HepG2 (cell line): ENCODE measurements around the gene NGEF. TPM values are rescaled to one million over a fixed set of nuclear protein-coding genes. Genes with fewer than 3 reads are reported as not detected.

Source experiments
- AGO2 ChIP-seq: fragments of 200-400 bp; formaldehyde crosslinking; optimal IDR thresholded peaks from 2 replicates; pipeline ENCODE3; 2017; ENCODE audit warnings: mild to moderate bottlenecking, low read depth, low read length, moderate library complexity
- DMAP1 ChIP-seq: IDR thresholded peaks from 2 replicates; pipeline ENCODE4 v1.6.1; 2016
- ELF4 ChIP-seq: sonication (generic); formaldehyde crosslinking; IDR thresholded peaks from 2 replicates; pipeline ENCODE4 v1.5.0; 2020; ENCODE audit warnings: missing genetic modification reagents, mild to moderate bottlenecking, moderate library complexity, borderline replicate concordance
- GTF2F1 ChIP-seq: fragments of 150-350 bp; IDR thresholded peaks from 2 replicates; pipeline ENCODE4 v1.6.1; 2014; ENCODE audit warnings: low read length
- HHEX ChIP-seq: IDR thresholded peaks from 2 replicates; pipeline ENCODE4 v1.6.1; 2016; ENCODE audit warnings: control low read depth
- HOXA5 ChIP-seq: sonication (generic); formaldehyde crosslinking; IDR thresholded peaks from 2 replicates; pipeline ENCODE4 v1.4.0; 2020; ENCODE audit warnings: missing genetic modification reagents
- KDM1A ChIP-seq: IDR thresholded peaks from 2 replicates; pipeline ENCODE4 v1.6.1; 2016; ENCODE audit warnings: missing compliant biosample characterization
- NR2C2 ChIP-seq: sonication (generic); formaldehyde crosslinking; IDR thresholded peaks from 2 replicates; pipeline ENCODE4 v1.4.0; 2020; ENCODE audit warnings: missing genetic modification reagents, mild to moderate bottlenecking, moderate library complexity, borderline replicate concordance
- POLR2AphosphoS5 ChIP-seq: IDR thresholded peaks from 2 replicates; pipeline ENCODE4 v1.6.1; 2012; ENCODE audit warnings: low read depth, low read length
- PPARG ChIP-seq: conservative IDR thresholded peaks from 2 replicates; pipeline ENCODE4 v1.6.1; 2016; ENCODE audit warnings: missing biosample characterization, missing genetic modification reagents
- RARG ChIP-seq: sonication (generic); formaldehyde crosslinking; IDR thresholded peaks from 2 replicates; pipeline ENCODE4 v1.4.0; 2020; ENCODE audit warnings: low read depth, mild to moderate bottlenecking, missing genetic modification reagents
- RBM39 ChIP-seq: fragments of 200-400 bp; formaldehyde crosslinking; IDR thresholded peaks from one replicate; pipeline ENCODE4 v1.6.1; 2018; ENCODE audit warnings: antibody characterized with exemption, mild to moderate bottlenecking, low read depth, low read length; ENCODE audit not compliant: poor library complexity, severe bottlenecking
- ZBTB7A ChIP-seq: sonication (generic); formaldehyde crosslinking; IDR thresholded peaks from 2 replicates; pipeline ENCODE4 v1.8.0; 2022; ENCODE audit warnings: mild to moderate bottlenecking, missing genetic modification reagents
- ZFP36 ChIP-seq: fragments of 150-350 bp; IDR thresholded peaks from 2 replicates; pipeline ENCODE4 v1.6.1; 2018; ENCODE audit warnings: borderline replicate concordance, low read length, low read depth; ENCODE audit not compliant: partially characterized antibody
- ZNF350 ChIP-seq: sonication (generic); formaldehyde crosslinking; IDR thresholded peaks from 2 replicates; pipeline ENCODE4 v1.4.0; 2020; ENCODE audit warnings: mild to moderate bottlenecking, low read depth, missing genetic modification reagents, borderline replicate concordance
- ZNF550 ChIP-seq: sonication (generic); formaldehyde crosslinking; IDR thresholded peaks from 2 replicates; pipeline ENCODE4 v1.4.0; 2020; ENCODE audit warnings: mild to moderate bottlenecking, missing genetic modification reagents, borderline replicate concordance
- ZNF724P ChIP-seq: sonication (generic); formaldehyde crosslinking; IDR thresholded peaks from 2 replicates; pipeline ENCODE4 v1.8.0; 2022; ENCODE audit warnings: missing genetic modification reagents, borderline replicate concordance
- polyA plus RNA-seq, 8 experiments: library from polyadenylated mRNA; depleted of rRNA in 3 of 8; stranded (reverse) in 7 of 8; unstranded in 1 of 8; fragments of >200 nt; fragmentation: Illumina TruSeq in 4 of 8; extraction: Trizol in 4 of 8; gene quantifications; 2 replicates each; pipeline versions ENCODE4 v1.2.1 to v1.2.3, GENCODE V29; 2011 to 2016; ENCODE audit warnings: low read depth in 4 of 8, missing spikeins in 1 of 8, mixed read lengths in 1 of 8; ENCODE audit not compliant: insufficient read depth in 1 of 8
- total RNA-seq, 5 experiments: library from RNA; depleted of rRNA; stranded (reverse); fragments of >200 nt; fragmentation: Illumina TruSeq; extraction: Trizol; gene quantifications; 2 replicates each; pipeline ENCODE4 v1.2.3, GENCODE V29; 2016; ENCODE audit warnings: low read depth in 1 of 5
- TF ChIP-seq, protein P1 (sequence below): IDR thresholded peaks from 2 replicates; pipeline ENCODE4 v1.6.1; 2016; ENCODE audit warnings: missing genetic modification reagents, missing compliant biosample characterization
- TF ChIP-seq, protein P2 (sequence below): sonication (generic); formaldehyde crosslinking; IDR thresholded peaks from 2 replicates; pipeline ENCODE4 v1.4.0; 2020; ENCODE audit warnings: missing genetic modification reagents, borderline replicate concordance
- TF ChIP-seq, protein P3 (sequence below): sonication (generic); formaldehyde crosslinking; IDR thresholded peaks from 2 replicates; pipeline ENCODE4 v1.5.1; 2020; ENCODE audit warnings: mild to moderate bottlenecking, missing genetic modification reagents, borderline replicate concordance
- TF ChIP-seq, protein P4 (sequence below): sonication (generic); formaldehyde crosslinking; IDR thresholded peaks from 2 replicates; pipeline ENCODE4 v1.4.0; 2020; ENCODE audit warnings: missing genetic modification reagents
- TF ChIP-seq, protein P5 (sequence below): IDR thresholded peaks from 2 replicates; pipeline ENCODE4 v1.6.1; 2016; ENCODE audit warnings: missing biosample characterization, missing genetic modification reagents, low read depth

NGEF gene
- total and polyA plus RNA-seq, 2 of the 13 experiments (the other 11 are each of a cell fraction or from before 2014, with no cell fraction given): 14.4 to 36.9 TPM

DNA sequence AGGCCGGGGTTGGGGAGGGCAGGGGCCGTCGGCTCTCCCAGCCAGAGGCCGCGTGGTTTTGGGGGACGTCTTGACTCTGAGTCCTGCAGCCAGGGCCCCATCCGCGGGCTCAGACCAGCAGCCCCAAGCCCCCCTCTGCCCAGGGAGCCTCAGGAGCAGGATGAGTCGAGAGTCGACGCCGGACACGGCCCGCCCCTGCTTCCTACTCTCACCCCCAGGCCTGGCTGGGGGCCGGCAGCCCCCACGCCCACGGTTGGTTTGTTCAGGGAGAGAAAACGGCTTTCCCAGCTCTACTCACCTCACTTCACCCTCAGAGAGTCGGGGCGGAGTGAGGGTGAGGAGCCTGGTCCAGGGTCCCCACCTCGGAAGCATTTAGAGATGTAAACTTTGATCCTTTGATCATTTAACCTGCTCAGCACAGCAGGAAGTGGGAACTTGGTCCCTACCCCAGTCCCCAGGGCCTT, 136.0 kb downstream of the NGEF start (continued):
- TF ChIP-seq ZBTB7A (CRISPR knock-in tag): 0 out of 2 replicates have a peak, but pooled peaks have one; percentile 26
- TF ChIP-seq POLR2AphosphoS5: peak; percentile 73
- TF ChIP-seq, protein P1, sequence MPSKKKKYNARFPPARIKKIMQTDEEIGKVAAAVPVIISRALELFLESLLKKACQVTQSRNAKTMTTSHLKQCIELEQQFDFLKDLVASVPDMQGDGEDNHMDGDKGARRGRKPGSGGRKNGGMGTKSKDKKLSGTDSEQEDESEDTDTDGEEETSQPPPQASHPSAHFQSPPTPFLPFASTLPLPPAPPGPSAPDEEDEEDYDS: 0 out of 2 replicates have a peak, but pooled peaks have one; percentile 43
- no peak for TF ChIP-seq GTF2F1
- peak; percentile 71; the same call in 1 of the 2 replicates for TF ChIP-seq NR2C2 (CRISPR knock-in tag)
- no peak for TF ChIP-seq ZNF724P (CRISPR knock-in tag)
- no peak for TF ChIP-seq HHEX
- TF ChIP-seq ELF4: no peak
- TF ChIP-seq, protein P2, sequence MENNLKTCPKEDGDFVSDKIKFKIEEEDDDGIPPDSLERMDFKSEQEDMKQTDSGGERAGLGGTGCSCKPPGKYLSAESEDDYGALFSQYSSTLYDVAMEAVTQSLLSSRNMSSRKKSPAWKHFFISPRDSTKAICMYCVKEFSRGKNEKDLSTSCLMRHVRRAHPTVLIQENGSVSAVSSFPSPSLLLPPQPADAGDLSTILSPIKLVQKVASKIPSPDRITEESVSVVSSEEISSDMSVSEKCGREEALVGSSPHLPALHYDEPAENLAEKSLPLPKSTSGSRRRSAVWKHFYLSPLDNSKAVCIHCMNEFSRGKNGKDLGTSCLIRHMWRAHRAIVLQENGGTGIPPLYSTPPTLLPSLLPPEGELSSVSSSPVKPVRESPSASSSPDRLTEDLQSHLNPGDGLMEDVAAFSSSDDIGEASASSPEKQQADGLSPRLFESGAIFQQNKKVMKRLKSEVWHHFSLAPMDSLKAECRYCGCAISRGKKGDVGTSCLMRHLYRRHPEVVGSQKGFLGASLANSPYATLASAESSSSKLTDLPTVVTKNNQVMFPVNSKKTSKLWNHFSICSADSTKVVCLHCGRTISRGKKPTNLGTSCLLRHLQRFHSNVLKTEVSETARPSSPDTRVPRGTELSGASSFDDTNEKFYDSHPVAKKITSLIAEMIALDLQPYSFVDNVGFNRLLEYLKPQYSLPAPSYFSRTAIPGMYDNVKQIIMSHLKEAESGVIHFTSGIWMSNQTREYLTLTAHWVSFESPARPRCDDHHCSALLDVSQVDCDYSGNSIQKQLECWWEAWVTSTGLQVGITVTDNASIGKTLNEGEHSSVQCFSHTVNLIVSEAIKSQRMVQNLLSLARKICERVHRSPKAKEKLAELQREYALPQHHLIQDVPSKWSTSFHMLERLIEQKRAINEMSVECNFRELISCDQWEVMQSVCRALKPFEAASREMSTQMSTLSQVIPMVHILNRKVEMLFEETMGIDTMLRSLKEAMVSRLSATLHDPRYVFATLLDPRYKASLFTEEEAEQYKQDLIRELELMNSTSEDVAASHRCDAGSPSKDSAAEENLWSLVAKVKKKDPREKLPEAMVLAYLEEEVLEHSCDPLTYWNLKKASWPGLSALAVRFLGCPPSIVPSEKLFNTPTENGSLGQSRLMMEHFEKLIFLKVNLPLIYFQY (CRISPR knock-in tag): no peak
- no peak; the same call in 1 of the 2 replicates for TF ChIP-seq ZNF350 (CRISPR knock-in tag)
- TF ChIP-seq PPARG (CRISPR knock-in tag): peak; percentile 40; the same call in 1 of the 2 replicates
- TF ChIP-seq ZFP36: no peak
- peak; percentile 80 for TF ChIP-seq AGO2
- no peak for TF ChIP-seq KDM1A (CRISPR knock-in tag)
- no peak for TF ChIP-seq ZNF550 (CRISPR knock-in tag)
- TF ChIP-seq, protein P3, sequence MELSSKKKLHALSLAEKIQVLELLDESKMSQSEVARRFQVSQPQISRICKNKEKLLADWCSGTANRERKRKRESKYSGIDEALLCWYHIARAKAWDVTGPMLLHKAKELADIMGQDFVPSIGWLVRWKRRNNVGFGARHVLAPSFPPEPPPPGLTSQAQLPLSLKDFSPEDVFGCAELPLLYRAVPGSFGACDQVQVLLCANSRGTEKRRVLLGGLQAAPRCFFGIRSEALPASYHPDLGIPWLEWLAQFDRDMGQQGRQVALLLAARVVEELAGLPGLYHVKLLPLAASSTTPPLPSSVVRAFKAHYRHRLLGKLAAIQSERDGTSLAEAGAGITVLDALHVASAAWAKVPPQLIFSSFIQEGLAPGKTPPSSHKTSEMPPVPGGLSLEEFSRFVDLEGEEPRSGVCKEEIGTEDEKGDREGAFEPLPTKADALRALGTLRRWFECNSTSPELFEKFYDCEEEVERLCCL (CRISPR knock-in tag): no peak
- TF ChIP-seq, protein P4, sequence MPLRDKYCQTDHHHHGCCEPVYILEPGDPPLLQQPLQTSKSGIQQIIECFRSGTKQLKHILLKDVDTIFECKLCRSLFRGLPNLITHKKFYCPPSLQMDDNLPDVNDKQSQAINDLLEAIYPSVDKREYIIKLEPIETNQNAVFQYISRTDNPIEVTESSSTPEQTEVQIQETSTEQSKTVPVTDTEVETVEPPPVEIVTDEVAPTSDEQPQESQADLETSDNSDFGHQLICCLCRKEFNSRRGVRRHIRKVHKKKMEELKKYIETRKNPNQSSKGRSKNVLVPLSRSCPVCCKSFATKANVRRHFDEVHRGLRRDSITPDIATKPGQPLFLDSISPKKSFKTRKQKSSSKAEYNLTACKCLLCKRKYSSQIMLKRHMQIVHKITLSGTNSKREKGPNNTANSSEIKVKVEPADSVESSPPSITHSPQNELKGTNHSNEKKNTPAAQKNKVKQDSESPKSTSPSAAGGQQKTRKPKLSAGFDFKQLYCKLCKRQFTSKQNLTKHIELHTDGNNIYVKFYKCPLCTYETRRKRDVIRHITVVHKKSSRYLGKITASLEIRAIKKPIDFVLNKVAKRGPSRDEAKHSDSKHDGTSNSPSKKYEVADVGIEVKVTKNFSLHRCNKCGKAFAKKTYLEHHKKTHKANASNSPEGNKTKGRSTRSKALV (CRISPR knock-in tag): no peak
- no peak for TF ChIP-seq RARG (CRISPR knock-in tag)
- TF ChIP-seq DMAP1 (CRISPR knock-in tag): peak; percentile 20
- TF ChIP-seq RBM39: peak; percentile 49
- TF ChIP-seq, protein P5, sequence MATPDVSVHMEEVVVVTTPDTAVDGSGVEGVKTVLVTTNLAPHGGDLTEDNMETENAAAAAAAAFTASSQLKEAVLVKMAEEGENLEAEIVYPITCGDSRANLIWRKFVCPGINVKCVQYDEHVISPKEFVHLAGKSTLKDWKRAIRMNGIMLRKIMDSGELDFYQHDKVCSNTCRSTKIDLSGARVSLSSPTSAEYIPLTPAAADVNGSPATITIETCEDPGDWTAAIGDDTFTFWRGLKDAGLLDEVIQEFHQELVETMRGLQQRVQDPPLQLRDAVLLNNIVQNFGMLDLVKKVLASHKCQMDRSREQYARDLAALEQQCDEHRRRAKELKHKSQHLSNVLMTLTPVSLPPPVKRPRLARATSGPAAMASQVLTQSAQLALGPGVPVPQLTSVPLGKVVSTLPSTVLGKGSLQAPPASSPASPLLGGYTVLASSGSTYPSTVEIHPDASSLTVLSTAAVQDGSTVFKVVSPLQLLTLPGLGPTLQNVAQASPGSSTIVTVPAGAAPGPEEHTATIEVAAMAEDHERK (CRISPR knock-in tag): no peak
- peak; percentile 27; the same call in 1 of the 2 replicates for TF ChIP-seq HOXA5 (CRISPR knock-in tag)
